GM23338 (cell line): ENCODE data around the gene FGFR3. TPM values are rescaled to one million over a fixed set of nuclear protein-coding genes. Genes with fewer than 3 reads are reported as not detected.

Experiments
- ATAC-seq: fragments of 200-7000 bp; cut with Tn5 transposase; 3 replicates; pipeline ENCODE4 v1.9.1; 2020
- DNase-seq: peaks from one replicate; pipeline ENCODE4 v3.0.0-alpha.2; 2015; ENCODE audit warnings: low spot score
- H2AFZ ChIP-seq: fragments of 200-600 bp; sonication (generic); 2 replicates; pipeline ENCODE4 v1.8.0; 2016; ENCODE audit warnings: antibody characterized with exemption, mild to moderate bottlenecking, moderate library complexity
- H3F3A ChIP-seq: fragments of 200-600 bp; sonication (generic); replicated peaks from 2 replicates; pipeline ENCODE4 v1.8.0; 2017; ENCODE audit warnings: antibody characterized with exemption, mixed run types, low read depth
- H3K27ac ChIP-seq: fragments of 200-600 bp; sonication (generic); 2 replicates; pipeline ENCODE4 v1.6.1; 2016; ENCODE audit warnings: low read depth
- H3K27me3 ChIP-seq: fragments of 200-600 bp; sonication (generic); 2 replicates; pipeline ENCODE4 v1.8.0; 2016; ENCODE audit warnings: mild to moderate bottlenecking, mixed run types, moderate library complexity; ENCODE audit not compliant: insufficient read depth
- H3K36me3 ChIP-seq: fragments of 200-600 bp; sonication (generic); 2 replicates; pipeline ENCODE4 v1.8.0; 2016; ENCODE audit warnings: mild to moderate bottlenecking; ENCODE audit not compliant: insufficient read depth
- H3K4me1 ChIP-seq: fragments of 200-600 bp; sonication (generic); 2 replicates; pipeline ENCODE4 v1.8.0; 2016; ENCODE audit warnings: mild to moderate bottlenecking, moderate library complexity; ENCODE audit not compliant: insufficient read depth
- H3K4me2 ChIP-seq: fragments of 200-600 bp; sonication (generic); 2 replicates; pipeline ENCODE4 v1.7.1; 2017; ENCODE audit warnings: mixed run types
- H3K4me3 ChIP-seq: fragments of 200-600 bp; sonication (generic); 2 replicates; pipeline ENCODE4 v1.6.1; 2016; ENCODE audit warnings: mixed run types
- H3K79me2 ChIP-seq: fragments of 200-600 bp; sonication (generic); replicated peaks from 2 replicates; pipeline ENCODE4 v1.8.0; 2017; ENCODE audit warnings: mild to moderate bottlenecking; ENCODE audit not compliant: insufficient read depth
- H3K9me2 ChIP-seq: fragments of 200-600 bp; sonication (generic); 2 replicates; pipeline ENCODE4 v1.8.0; 2017; ENCODE audit not compliant: insufficient read depth
- H4K20me1 ChIP-seq: fragments of 200-600 bp; sonication (generic); replicated peaks from 2 replicates; pipeline ENCODE4 v1.8.0; 2017; ENCODE audit warnings: mild to moderate bottlenecking; ENCODE audit not compliant: insufficient read depth
- H3K27ac Mint-ChIP-seq: 2 replicates; pipeline ENCODE4 v1.8.0; 2020; ENCODE audit warnings: inconsistent platforms, mild to moderate bottlenecking, moderate library complexity, mixed read lengths
- H3K27me3 Mint-ChIP-seq: 3 replicates; pipeline ENCODE4 v1.8.0; 2022; ENCODE audit warnings: low read depth, mild to moderate bottlenecking, moderate library complexity, mixed read lengths, inconsistent platforms; ENCODE audit not compliant: insufficient read depth, poor library complexity
- H3K36me3 Mint-ChIP-seq: 3 replicates; pipeline ENCODE4 v1.8.0; 2021; ENCODE audit warnings: low read depth, mild to moderate bottlenecking, inconsistent platforms, moderate library complexity, mixed read lengths
- H3K4me1 Mint-ChIP-seq: 3 replicates; pipeline ENCODE4 v1.8.0; 2020; ENCODE audit warnings: mild to moderate bottlenecking, inconsistent platforms, mixed read lengths
- H3K4me3 Mint-ChIP-seq: 3 replicates; pipeline ENCODE4 v1.8.0; 2021; ENCODE audit warnings: moderate library complexity, mild to moderate bottlenecking, inconsistent platforms, mixed read lengths
- H3K9me3 Mint-ChIP-seq: 3 replicates; pipeline ENCODE4 v1.8.0; 2020; ENCODE audit warnings: moderate library complexity, mild to moderate bottlenecking, inconsistent platforms, mixed read lengths
- CREB1 ChIP-seq: fragments of 250-450 bp; sonication (Bioruptor Pico); IDR thresholded peaks from 2 replicates; pipeline ENCODE4 v1.5.0; 2020; ENCODE audit warnings: low read depth, mild to moderate bottlenecking, moderate library complexity
- CTCF ChIP-seq, 2 experiments: fragments of 200-600 bp in 1 of 2; sonication (generic) in 1 of 2; conservative IDR thresholded peaks; 2 replicates each; pipeline versions ENCODE4 v1.5.1 to v1.6.1; 2016 to 2017; ENCODE audit warnings: antibody characterized with exemption in 2 of 2, low read depth in 2 of 2, mild to moderate bottlenecking in 2 of 2, moderate library complexity in 1 of 2
- EZH2 ChIP-seq: fragments of 200-600 bp; sonication (generic); IDR thresholded peaks from one replicate; pipeline ENCODE4 v1.8.0; 2017; ENCODE audit warnings: antibody characterized with exemption, mild to moderate bottlenecking, low read depth; ENCODE audit not compliant: unreplicated experiment
- EZH2phosphoT487 ChIP-seq: fragments of 200-600 bp; sonication (generic); IDR thresholded peaks from one replicate; pipeline ENCODE4 v1.8.1; 2018; ENCODE audit warnings: antibody characterized with exemption; ENCODE audit not compliant: unreplicated experiment
- JUNB ChIP-seq: IDR thresholded peaks from one replicate; pipeline ENCODE4 v1.6.1; 2016; ENCODE audit warnings: antibody characterized with exemption; ENCODE audit not compliant: unreplicated experiment
- NANOG ChIP-seq: IDR thresholded peaks from 2 replicates; pipeline ENCODE4 v1.6.1; 2016; ENCODE audit warnings: antibody characterized with exemption, borderline replicate concordance
- STAT1 ChIP-seq: IDR thresholded peaks from one replicate; pipeline ENCODE4 v1.6.1; 2016; ENCODE audit warnings: antibody characterized with exemption; ENCODE audit not compliant: unreplicated experiment
- ZNF114 ChIP-seq: fragments of 250-450 bp; sonication (Bioruptor Pico); IDR thresholded peaks from 2 replicates; pipeline ENCODE4 v1.5.0; 2020; ENCODE audit warnings: mild to moderate bottlenecking, moderate library complexity
- ZNF331 ChIP-seq: fragments of 250-450 bp; sonication (Bioruptor Pico); IDR thresholded peaks from 2 replicates; pipeline ENCODE4 v1.5.0; 2020; ENCODE audit warnings: low read depth, mild to moderate bottlenecking, moderate library complexity
- polyA plus RNA-seq: library from polyadenylated mRNA; unstranded; fragments of >200 nt; fragmentation: Nextera tagmentation; extraction: Ambion mirVana; gene quantifications from 2 replicates; pipeline ENCODE4 v1.2.1, GENCODE V29; 2016
- total RNA-seq: library from RNA; depleted of rRNA; stranded (reverse); fragments of >200 nt; shearing (Covaris generic); gene quantifications from 2 replicates; pipeline ENCODE4 v1.2.3, GENCODE V29; 2014
- TF ChIP-seq, protein P1 (sequence below): IDR thresholded peaks from 2 replicates; pipeline ENCODE4 v1.6.1; 2016; ENCODE audit warnings: antibody characterized with exemption

Gene FGFR3
- total and polyA plus RNA-seq, 2 experiments from 2014 or later: 3.6 to 17.4 TPM

DNA sequence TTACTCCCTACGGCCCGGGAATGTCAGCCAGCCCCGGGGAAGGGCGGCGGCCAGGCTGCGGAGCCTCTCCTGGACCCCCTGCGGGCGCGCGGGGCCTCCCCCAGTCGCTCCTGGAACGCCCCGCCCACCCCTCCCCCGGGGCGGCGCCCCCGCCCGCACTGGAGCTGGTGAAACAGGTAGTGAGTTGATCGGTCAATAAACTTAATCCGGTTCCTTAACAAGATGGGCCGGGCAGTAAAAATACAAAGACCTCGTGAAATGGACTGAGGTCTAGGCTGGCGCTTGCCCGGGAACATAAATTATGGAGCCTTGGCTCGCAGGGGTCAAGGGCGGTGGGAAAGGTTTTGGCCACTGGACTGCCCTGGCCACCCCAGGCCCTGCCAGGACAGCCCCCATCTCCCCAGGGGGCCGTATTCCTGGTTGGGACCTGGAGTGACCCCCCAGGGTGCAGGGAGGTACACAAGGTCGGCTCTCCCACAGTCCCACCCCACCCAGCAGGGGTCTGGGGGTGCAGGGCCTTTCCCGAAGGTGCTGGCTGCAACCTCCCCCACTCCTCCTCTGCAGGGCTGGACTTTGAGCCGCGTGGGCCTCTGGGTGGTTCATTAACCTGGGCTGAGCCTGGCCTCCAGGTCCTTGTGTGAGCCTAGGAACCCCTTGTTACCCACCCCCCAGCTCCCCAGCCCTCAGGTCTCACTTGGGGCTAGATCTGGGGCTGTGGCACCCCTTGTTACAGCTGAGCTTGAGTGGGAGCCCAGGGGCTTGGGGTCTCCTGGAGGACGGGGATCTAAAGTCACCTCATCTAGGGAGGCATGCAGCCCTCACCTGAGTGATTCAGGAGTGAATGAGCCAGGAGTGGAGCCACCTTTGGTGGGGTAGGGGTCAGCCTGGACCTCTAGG is 2.5 kb downstream of the FGFR3 start:
- H3K36me3 Mint-ChIP-seq: no peaks in the 10 kb centered on the region
- peak overlapping the region; percentile 67 for H3K4me3 ChIP-seq
- H3K9me3 Mint-ChIP-seq: no peaks in the 10 kb centered on the region
- H3K36me3 ChIP-seq: no peaks in the 10 kb centered on the region
- H3K79me2 ChIP-seq: no peaks in the 10 kb centered on the region
- peaks cover 28% of the 10 kb centered on the region for H3K27me3 Mint-ChIP-seq
- peaks cover 4% of the 10 kb centered on the region; the same call in 1 of the 2 replicates for H4K20me1 ChIP-seq
- DNase-seq: peak; percentile 63
- no peaks in the 10 kb centered on the region for H3F3A ChIP-seq
- TF ChIP-seq CREB1 (CRISPR knock-in tag): no peak
- TF ChIP-seq ZNF114 (CRISPR knock-in tag): no peak
- TF ChIP-seq CTCF (conservative IDR thresholded peaks at IDR 0.05; ENCODE audit: low read depth in 2 of 2): no peak
- no peak for TF ChIP-seq EZH2phosphoT487
- TF ChIP-seq ZNF331 (CRISPR knock-in tag): no peak
- TF ChIP-seq EZH2: no peak
- H2AFZ ChIP-seq: no peak overlapping the region
- no peaks in the 10 kb centered on the region; the same call in 2 of the 3 replicates for H3K4me1 Mint-ChIP-seq
- no peak overlapping the region for H3K27ac Mint-ChIP-seq
- H3K27ac ChIP-seq: no peak overlapping the region
- no peak overlapping the region for H3K4me3 Mint-ChIP-seq
- H3K4me1 ChIP-seq: 0 out of 2 replicates have a peak, but pooled peaks cover 4% of the 10 kb centered on the region
- H3K4me2 ChIP-seq: peak overlapping the region; percentile 90
- H3K27me3 ChIP-seq: peaks cover 42% of the 10 kb centered on the region
- H3K9me2 ChIP-seq: no peaks in the 10 kb centered on the region
- ATAC-seq: peak; percentile 8

DNA sequence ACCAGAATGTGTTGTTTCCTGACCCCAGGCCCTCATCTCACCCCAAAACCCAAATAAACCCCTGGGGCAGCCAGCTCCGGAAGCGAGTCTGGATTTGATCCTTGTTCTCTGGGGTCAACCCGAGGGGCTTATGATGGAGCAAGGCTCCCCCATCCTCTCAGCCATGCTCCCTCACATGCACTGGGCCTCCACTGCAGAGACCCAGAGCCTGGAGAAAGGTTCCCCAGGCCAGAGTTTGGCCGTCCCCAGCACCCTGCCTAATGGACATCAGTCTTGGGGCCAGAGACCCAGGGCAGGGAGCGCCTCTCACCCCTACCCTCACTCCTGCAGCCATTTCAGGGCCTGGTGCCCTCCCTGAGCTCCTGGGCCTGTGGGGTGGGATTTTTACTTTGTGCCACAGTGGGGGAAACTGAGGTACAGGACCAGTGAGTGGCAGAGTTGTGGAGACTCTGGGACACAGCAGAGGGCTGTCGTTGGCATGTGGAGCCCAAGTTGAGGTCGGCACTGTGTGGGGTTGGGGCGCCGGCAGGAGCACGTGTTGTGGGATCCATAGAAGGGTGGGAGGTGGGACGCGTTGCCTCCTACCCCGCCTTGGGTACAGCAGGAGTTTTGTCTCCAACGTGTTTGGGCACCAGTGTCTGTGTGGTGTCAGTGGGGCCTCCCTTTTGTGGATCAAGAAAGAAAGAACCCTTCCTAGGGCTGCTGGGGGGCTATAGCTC is 3.6 kb downstream of the FGFR3 start:
- Histone ChIP-seq H3K36me3 (no peaks in the 10 kb centered on the region), H3K4me3 (no peak overlapping the region), H3K27ac (no peak overlapping the region), H3K9me2 (no peaks in the 10 kb centered on the region), H3F3A (no peaks in the 10 kb centered on the region), H3K4me2 (no peak overlapping the region), H2AFZ (no peak overlapping the region), H3K4me1 (0 out of 2 replicates have a peak, but pooled peaks cover 4% of the 10 kb centered on the region), H3K27me3 (peaks cover 31% of the 10 kb centered on the region), H3K79me2 (no peaks in the 10 kb centered on the region), H4K20me1 (peaks cover 4% of the 10 kb centered on the region; the same call in 1 of the 2 replicates)
- peaks cover 20% of the 10 kb centered on the region for H3K27me3 Mint-ChIP-seq
- DNase-seq (no peak), ATAC-seq (no peak)
- no peaks in the 10 kb centered on the region for H3K4me1 Mint-ChIP-seq
- H3K4me3 Mint-ChIP-seq: no peak overlapping the region
- H3K36me3 Mint-ChIP-seq: no peaks in the 10 kb centered on the region
- H3K9me3 Mint-ChIP-seq: no peaks in the 10 kb centered on the region
- no peak overlapping the region for H3K27ac Mint-ChIP-seq
- TF ChIP-seq CREB1 (CRISPR knock-in tag): no peak
- TF ChIP-seq, protein P1, sequence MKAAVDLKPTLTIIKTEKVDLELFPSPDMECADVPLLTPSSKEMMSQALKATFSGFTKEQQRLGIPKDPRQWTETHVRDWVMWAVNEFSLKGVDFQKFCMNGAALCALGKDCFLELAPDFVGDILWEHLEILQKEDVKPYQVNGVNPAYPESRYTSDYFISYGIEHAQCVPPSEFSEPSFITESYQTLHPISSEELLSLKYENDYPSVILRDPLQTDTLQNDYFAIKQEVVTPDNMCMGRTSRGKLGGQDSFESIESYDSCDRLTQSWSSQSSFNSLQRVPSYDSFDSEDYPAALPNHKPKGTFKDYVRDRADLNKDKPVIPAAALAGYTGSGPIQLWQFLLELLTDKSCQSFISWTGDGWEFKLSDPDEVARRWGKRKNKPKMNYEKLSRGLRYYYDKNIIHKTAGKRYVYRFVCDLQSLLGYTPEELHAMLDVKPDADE: no peak
- no peak for TF ChIP-seq EZH2phosphoT487
- TF ChIP-seq EZH2: no peak
- TF ChIP-seq ZNF331 (CRISPR knock-in tag): no peak
- no peak for TF ChIP-seq STAT1
- TF ChIP-seq NANOG: no peak
- no peak for TF ChIP-seq JUNB
